ENCODE data around the gene MRTFA.
A peak's percentile ranks its signal among the peaks of the same experiment; 100 is the strongest.

MRTFA gene

GRCh38 chr22:40651563-40652501 is 15.3 kb upstream of the MRTFA start:
- peak; percentile 96 for DNase-seq (ENCODE audit: extremely low read depth, low read depth)
- TF ChIP-seq CTCF (IDR thresholded peaks at IDR 0.05; ENCODE audit: low read depth, low read length, missing control alignments): no peak
- H3K4me3 ChIP-seq (replicated peaks; ENCODE audit: low read depth, low read length): peak overlapping the region; percentile 54

GRCh38 chr22:40651057-40651456 is 14.5 kb upstream of the MRTFA start:
- TF ChIP-seq CTCF (IDR thresholded peaks at IDR 0.05; ENCODE audit: low read depth, low read length, missing control alignments): no peak
- H3K4me3 ChIP-seq (replicated peaks; ENCODE audit: low read depth, low read length): peak overlapping the region; percentile 54
- DNase-seq (ENCODE audit: extremely low read depth, low read depth): no peak

- DNase-seq (ENCODE audit: extremely low read depth, low read depth): no peak
- H3K4me3 ChIP-seq (replicated peaks; ENCODE audit: low read depth, low read length): no peak overlapping the region
Observed at GRCh38 chr22:40648386-40648785, 11.9 kb upstream of the MRTFA start.

GRCh38 chr22:40645579-40646197 is 9.2 kb upstream of the MRTFA start:
- no peak overlapping the region for H3K4me3 ChIP-seq (replicated peaks; ENCODE audit: low read depth, low read length)
- no peak for TF ChIP-seq CTCF (IDR thresholded peaks at IDR 0.05; ENCODE audit: low read depth, low read length, missing control alignments)
- DNase-seq (ENCODE audit: extremely low read depth, low read depth): no peak

More at GRCh38 chr22:40648386-40648785, 11.9 kb upstream of the MRTFA start:
- no peak for TF ChIP-seq CTCF (IDR thresholded peaks at IDR 0.05; ENCODE audit: low read depth, low read length, missing control alignments)

- no peak overlapping the region for H3K4me3 ChIP-seq (replicated peaks; ENCODE audit: low read depth, low read length)
- TF ChIP-seq CTCF (IDR thresholded peaks at IDR 0.05; ENCODE audit: low read depth, low read length, missing control alignments): no peak
- no peak for DNase-seq (ENCODE audit: extremely low read depth, low read depth)
Observed at GRCh38 chr22:40642316-40642715, 5.8 kb upstream of the MRTFA start.

GRCh38 chr22:40641269-40641668 is 4.8 kb upstream of the MRTFA start:
- DNase-seq (ENCODE audit: extremely low read depth, low read depth): no peak
- no peak overlapping the region for H3K4me3 ChIP-seq (replicated peaks; ENCODE audit: low read depth, low read length)
- no peak for TF ChIP-seq CTCF (IDR thresholded peaks at IDR 0.05; ENCODE audit: low read depth, low read length, missing control alignments)

All from HFF-Myc (cell line).